GM19193 (cell line): ENCODE measurements around the gene PDLIM7.
A peak's percentile ranks its signal among the peaks of the same experiment; 100 is the strongest.

Experiments used
- POLR2A ChIP-seq: IDR thresholded peaks from 4 replicates; pipeline ENCODE4 v1.6.1; 2011; ENCODE audit not compliant: insufficient read depth, insufficient read length; ENCODE audit errors: extremely low read depth

The PDLIM7 gene

GRCh38 chr5:177514541-177514940, 17.1 kb upstream of the PDLIM7 start:
- no peak for TF ChIP-seq POLR2A

DNA sequence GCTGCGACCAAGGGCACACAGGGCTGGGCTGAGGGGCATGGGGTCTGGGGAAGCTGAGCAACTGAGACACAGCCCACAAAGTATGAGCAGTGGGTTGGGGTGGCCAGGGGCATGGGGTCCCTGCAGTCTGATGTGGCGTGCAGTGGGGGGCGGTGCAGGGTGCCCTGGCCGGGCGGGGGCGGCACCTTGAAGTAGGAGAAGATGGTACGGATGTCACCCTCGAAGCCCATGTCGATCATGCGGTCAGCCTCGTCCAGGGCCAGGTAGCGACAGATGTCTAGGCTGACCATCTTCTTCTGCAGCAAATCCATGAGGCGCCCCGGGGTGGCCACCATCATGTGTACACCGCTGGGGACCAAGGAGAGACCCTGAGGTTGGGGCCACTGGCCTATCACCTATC, 16.1 kb upstream of the PDLIM7 start:
- no peak for TF ChIP-seq POLR2A

- no peak for TF ChIP-seq POLR2A
Observed at GRCh38 chr5:177512736-177513380, 15.5 kb upstream of the PDLIM7 start.

GRCh38 chr5:177511796-177512675, 14.6 kb upstream of the PDLIM7 start:
- TF ChIP-seq POLR2A: no peak

- no peak for TF ChIP-seq POLR2A
Observed at GRCh38 chr5:177511181-177511580, 13.8 kb upstream of the PDLIM7 start.

DNA sequence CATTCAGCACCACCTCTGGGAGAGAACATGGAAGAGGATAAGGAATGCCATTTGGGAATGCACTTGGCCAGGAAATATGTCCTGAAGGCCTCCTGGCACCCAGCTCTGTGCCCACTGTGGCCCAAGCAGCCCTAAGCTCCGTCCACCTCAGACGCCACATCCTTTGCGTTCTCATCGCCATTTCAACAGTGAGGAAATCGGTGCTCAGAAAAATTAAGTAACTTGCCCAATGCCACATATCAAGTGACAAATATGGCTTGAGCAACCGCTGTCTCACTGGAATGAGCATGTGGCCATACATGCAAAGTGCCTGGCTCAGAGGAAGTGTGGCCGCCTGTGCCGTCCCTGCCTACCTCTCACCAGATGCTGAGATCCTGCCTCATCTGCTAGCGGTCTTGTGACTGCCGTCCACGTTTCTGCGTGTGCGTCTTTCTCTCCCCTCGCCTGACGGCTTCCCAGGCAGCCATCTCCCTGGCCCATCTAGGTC, 13.2 kb upstream of the PDLIM7 start:
- TF ChIP-seq POLR2A: peak; percentile 46

DNA sequence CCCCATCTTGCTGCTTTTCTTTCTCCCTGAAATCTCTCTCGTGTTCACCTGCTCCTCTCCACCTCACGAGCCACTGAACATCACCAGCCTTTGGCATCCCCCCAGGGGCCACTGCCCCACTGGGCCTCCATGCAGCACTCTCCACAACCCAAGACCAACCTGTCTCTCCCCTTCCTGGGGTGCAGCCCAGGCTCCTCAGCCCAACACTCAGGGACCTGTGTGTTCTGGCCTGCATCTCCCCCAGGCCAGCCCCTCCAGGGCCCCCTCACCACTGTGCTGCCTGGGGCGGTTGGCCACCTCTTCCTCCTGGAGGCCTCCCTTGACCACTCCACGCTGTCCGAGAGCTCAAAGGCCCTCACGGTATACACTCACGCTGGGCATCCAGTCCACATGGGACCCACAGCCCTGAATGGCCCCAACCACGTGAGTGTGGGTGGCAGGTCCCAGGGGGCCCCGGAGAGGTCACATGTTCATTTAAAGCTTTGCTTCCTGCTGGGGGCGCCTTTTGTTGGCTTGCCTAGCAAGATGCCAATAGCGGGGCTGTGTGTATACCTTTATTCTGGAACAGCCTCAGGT, 12.7 kb upstream of the PDLIM7 start:
- peak; percentile 22 for TF ChIP-seq POLR2A

GRCh38 chr5:177509381-177509951, 12.1 kb upstream of the PDLIM7 start, which contains the start of gene DOK3:
Gene DOK3 (minus strand): TSS chr5:177509826. CDS start chr5:177509540, 286 bp downstream.
- no peak for TF ChIP-seq POLR2A

DNA sequence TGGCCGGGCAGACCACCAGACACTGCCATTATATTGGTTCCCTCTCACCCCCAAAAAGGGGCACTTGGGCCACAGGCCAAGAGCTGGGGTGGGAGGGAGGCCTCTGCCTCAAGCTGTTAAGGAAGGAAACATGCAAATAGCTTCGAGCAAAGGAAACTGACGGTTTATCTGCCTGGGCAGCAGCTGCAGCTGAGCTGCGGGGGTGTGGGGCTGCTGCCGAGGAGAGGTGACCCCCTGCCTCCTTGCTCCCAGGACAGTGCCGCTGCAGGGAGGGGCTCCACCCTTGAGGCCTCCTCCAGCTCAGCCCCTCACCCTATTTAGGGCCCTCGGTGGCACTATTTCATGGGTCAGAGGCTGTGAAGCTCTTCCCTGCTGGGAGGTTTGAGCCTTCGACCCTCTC, 11.4 kb upstream of the PDLIM7 start:
- peak; percentile 76 for TF ChIP-seq POLR2A

DNA sequence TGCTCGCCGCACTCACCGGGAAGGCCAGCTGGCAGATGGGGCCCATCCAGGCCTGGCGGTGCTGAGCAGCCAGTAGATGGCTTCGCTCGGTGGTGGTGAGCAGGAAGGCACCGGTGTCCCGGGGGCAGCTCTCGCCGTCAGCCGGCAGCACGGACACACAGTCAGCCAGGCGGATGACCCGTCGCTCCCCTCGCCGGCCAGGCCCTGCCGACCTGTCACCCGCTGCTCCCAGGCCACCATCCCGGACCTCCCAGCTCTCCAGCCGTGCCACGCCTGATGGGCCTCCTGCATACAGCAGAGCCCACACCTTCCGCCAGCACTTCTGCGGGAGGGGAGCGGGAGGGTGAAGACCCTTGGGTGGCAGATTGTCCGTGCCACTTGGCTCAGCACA, 10.8 kb upstream of the PDLIM7 start:
- TF ChIP-seq POLR2A: no peak

DNA sequence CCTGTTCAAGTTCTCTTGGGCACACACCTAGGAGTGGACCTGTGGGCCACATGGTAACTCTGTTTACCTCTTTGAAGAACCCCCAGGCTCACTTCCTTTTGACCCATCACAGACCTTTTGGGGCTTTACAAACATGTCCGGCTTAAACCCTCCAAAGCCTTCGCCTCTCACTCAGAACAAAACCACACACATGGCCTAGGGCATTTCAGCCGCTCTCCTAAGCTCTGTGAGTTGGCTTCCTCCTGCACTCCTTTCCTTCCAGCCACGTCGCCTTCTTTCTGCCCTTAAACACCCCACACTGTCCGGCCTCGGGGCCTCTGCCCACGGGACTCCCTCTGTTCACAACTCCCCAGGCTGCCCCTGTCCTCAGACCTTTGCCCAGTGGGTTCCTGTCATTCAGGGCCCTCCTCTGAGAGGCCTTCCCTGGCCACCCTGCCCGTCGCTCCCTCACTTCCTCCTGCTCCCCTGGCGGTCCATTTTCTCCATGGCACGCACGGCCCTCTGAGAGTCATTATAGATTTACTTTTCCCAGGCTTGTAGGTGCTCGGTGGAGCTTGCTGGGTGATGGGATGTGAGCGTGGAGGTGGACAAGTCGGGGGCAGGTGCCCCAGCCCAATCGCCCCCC, 10.3 kb upstream of the PDLIM7 start:
- no peak for TF ChIP-seq POLR2A

- TF ChIP-seq POLR2A: no peak
Observed at GRCh38 chr5:177507165-177507564, 9.8 kb upstream of the PDLIM7 start.

GRCh38 chr5:177505075-177505474, 7.7 kb upstream of the PDLIM7 start:
- TF ChIP-seq POLR2A: no peak
